H1 (cell line): Measurements from ENCODE around the gene RGS8. TPM values are rescaled to one million over a fixed set of nuclear protein-coding genes. Genes with fewer than 3 reads are reported as not detected.
A peak's percentile ranks its signal among the peaks of the same experiment; 100 is the strongest.

Experiments used
- CTCF ChIA-PET: fragments of 300-600 bp; sonication (Branson Sonifier 250); formaldehyde crosslinking; loops from one replicate; lab custom pipeline; 2021; ENCODE audit not compliant: partially characterized antibody; lab: Charles Lee
- POLR2A ChIA-PET: fragments of 300-600 bp; sonication (Branson Sonifier 250); formaldehyde crosslinking; loops from one replicate; lab custom pipeline; 2021; ENCODE audit warnings: inconsistent platforms; ENCODE audit not compliant: partially characterized antibody; lab: Charles Lee
- DNase-seq, 2 experiments: peaks; one replicate each; pipeline versions ENCODE4 v3.0.0 to v3.0.0-alpha.2; 2010 to 2022; ENCODE audit warnings: low spot score in 2 of 2, low read depth in 1 of 2, mixed read lengths in 1 of 2
- FAIRE-seq: peaks from 2 replicates; lab custom pipeline; 2011; peaks lifted over from hg19 to GRCh38; lab: Jason Lieb, UNC
- H2AFZ ChIP-seq: 2 replicates; pipeline ENCODE4 v1.8.1; 2012; ENCODE audit warnings: low read length, inconsistent platforms
- H2AK5ac ChIP-seq: 2 replicates; pipeline ENCODE4 v1.6.1; 2013; ENCODE audit warnings: low read depth, low read length
- H2BK120ac ChIP-seq: replicated peaks from 2 replicates; pipeline ENCODE3; 2013; ENCODE audit warnings: low read depth, low read length, inconsistent platforms
- H2BK12ac ChIP-seq: 2 replicates; pipeline ENCODE4 v1.6.1; 2013; ENCODE audit warnings: low read depth, low read length
- H2BK15ac ChIP-seq: 2 replicates; pipeline ENCODE4 v1.6.1; 2013; ENCODE audit warnings: low read length
- H2BK20ac ChIP-seq: 2 replicates; pipeline ENCODE4 v1.6.1; 2013; ENCODE audit warnings: low read length
- H2BK5ac ChIP-seq: 2 replicates; pipeline ENCODE4 v1.6.1; 2013; ENCODE audit warnings: low read depth, low read length
- H3K14ac ChIP-seq: 2 replicates; pipeline ENCODE4 v1.6.1; 2013; ENCODE audit warnings: inconsistent platforms; ENCODE audit not compliant: insufficient read length
- H3K18ac ChIP-seq: 2 replicates; pipeline ENCODE4 v1.6.1; 2013; ENCODE audit warnings: low read length; ENCODE audit errors: extremely low read depth
- H3K23ac ChIP-seq: 2 replicates; pipeline ENCODE4 v1.6.1; 2013; ENCODE audit warnings: inconsistent platforms; ENCODE audit not compliant: insufficient read length
- H3K23me2 ChIP-seq: 2 replicates; pipeline ENCODE4 v1.6.1; 2013; ENCODE audit warnings: low read depth, low read length
- H3K27ac ChIP-seq: 2 replicates; pipeline ENCODE4 v1.6.1; 2011; ENCODE audit warnings: low read depth, low read length, inconsistent platforms
- H3K27me3 ChIP-seq, 4 experiments: replicated peaks in 1 of 4; 1 replicate in 1 of 4; 2 replicates in 3 of 4; pipeline versions ENCODE4 v1.6.1 to v1.8.1; 2011 to 2013; ENCODE audit warnings: low read length in 3 of 4, mild to moderate bottlenecking in 3 of 4, inconsistent platforms in 2 of 4, mixed read lengths in 2 of 4, moderate library complexity in 1 of 4; ENCODE audit not compliant: control insufficient read depth in 3 of 4, insufficient read depth in 3 of 4; ENCODE audit errors: extremely low read depth in 1 of 4
- H3K36me3 ChIP-seq, 4 experiments: 2 replicates each; pipeline versions ENCODE4 v1.6.1 to v1.8.1; 2011 to 2013; ENCODE audit warnings: mild to moderate bottlenecking in 4 of 4, low read length in 3 of 4, moderate library complexity in 2 of 4, control low read depth in 1 of 4, inconsistent platforms in 1 of 4; ENCODE audit not compliant: insufficient read depth in 4 of 4, control insufficient read depth in 2 of 4
- H3K4ac ChIP-seq: replicated peaks from 2 replicates; pipeline ENCODE3; 2013; ENCODE audit warnings: low read length, low read depth, mixed read lengths, inconsistent platforms; ENCODE audit not compliant: insufficient read length
- H3K4me1 ChIP-seq, 4 experiments: replicated peaks in 1 of 4; 1 replicate in 1 of 4; 2 replicates in 3 of 4; pipeline versions ENCODE4 v1.6.1 to v1.8.1; 2011 to 2013; ENCODE audit warnings: low read length in 3 of 4, inconsistent platforms in 2 of 4, mixed read lengths in 1 of 4; ENCODE audit not compliant: insufficient read depth in 4 of 4, control insufficient read depth in 3 of 4
- H3K4me2 ChIP-seq, 2 experiments: 2 replicates each; pipeline versions ENCODE4 v1.6.1 to v1.8.1; 2011 to 2013; ENCODE audit warnings: low read depth in 2 of 2, low read length in 2 of 2, control low read depth in 1 of 2, inconsistent platforms in 1 of 2, mild to moderate bottlenecking in 1 of 2; ENCODE audit not compliant: insufficient read depth in 1 of 2
- H3K4me3 ChIP-seq, 4 experiments: fragments of 200-600, 300-600 bp in 1 of 4; sonication (generic), shearing (Covaris generic), sonication (Bioruptor Twin) in 1 of 4; 2 replicates each; pipeline versions ENCODE4 v1.5.1 to v1.8.1; 2011 to 2016; ENCODE audit warnings: low read length in 4 of 4, low read depth in 3 of 4, control low read depth in 2 of 4, inconsistent platforms in 2 of 4, mild to moderate bottlenecking in 2 of 4, mixed read lengths in 1 of 4, moderate library complexity in 1 of 4; ENCODE audit not compliant: insufficient read depth in 2 of 4; ENCODE audit errors: extremely low read depth in 1 of 4
- H3K56ac ChIP-seq: replicated peaks from 2 replicates; pipeline ENCODE3; 2013; ENCODE audit warnings: low read depth, mild to moderate bottlenecking, mixed read lengths, low read length, inconsistent platforms; ENCODE audit not compliant: insufficient read length
- H3K79me1 ChIP-seq: 2 replicates; pipeline ENCODE4 v1.6.1; 2013; ENCODE audit warnings: low read depth, low read length, control low read depth
- H3K79me2 ChIP-seq, 2 experiments: 2 replicates each; pipeline versions ENCODE4 v1.6.1 to v1.8.1; 2012 to 2013; ENCODE audit warnings: low read length in 2 of 2, mild to moderate bottlenecking in 2 of 2, inconsistent platforms in 1 of 2; ENCODE audit not compliant: insufficient read depth in 2 of 2, control insufficient read depth in 1 of 2
- H3K9ac ChIP-seq, 4 experiments: replicated peaks in 1 of 4; 1 replicate in 1 of 4; 2 replicates in 3 of 4; pipeline versions ENCODE4 v1.6.1 to v1.8.1; 2011 to 2013; ENCODE audit warnings: low read depth in 3 of 4, low read length in 3 of 4, control low read depth in 2 of 4, mild to moderate bottlenecking in 2 of 4, moderate library complexity in 2 of 4, inconsistent platforms in 1 of 4; ENCODE audit errors: extremely low read depth in 1 of 4
- H3K9me3 ChIP-seq, 2 experiments: 2 replicates each; pipeline versions ENCODE4 v1.6.1 to v1.8.1; 2012 to 2013; ENCODE audit warnings: mild to moderate bottlenecking in 2 of 2, moderate library complexity in 2 of 2, control low read depth in 1 of 2, inconsistent platforms in 1 of 2, low read depth in 1 of 2, low read length in 1 of 2, mixed read lengths in 1 of 2; ENCODE audit not compliant: insufficient read depth in 2 of 2
- H4K20me1 ChIP-seq, 2 experiments: replicated peaks in 1 of 2; 2 replicates each; pipeline versions ENCODE3 to v1.8.1; 2011 to 2013; ENCODE audit warnings: inconsistent platforms in 2 of 2, low read length in 2 of 2, mild to moderate bottlenecking in 1 of 2; ENCODE audit not compliant: insufficient read depth in 2 of 2, control insufficient read depth in 1 of 2
- H4K5ac ChIP-seq: 2 replicates; pipeline ENCODE4 v1.6.1; 2013; ENCODE audit warnings: low read length, low read depth, mixed read lengths, inconsistent platforms; ENCODE audit not compliant: insufficient read length
- H4K8ac ChIP-seq: 2 replicates; pipeline ENCODE4 v1.8.0; 2013; ENCODE audit warnings: mild to moderate bottlenecking, moderate library complexity, low read length, inconsistent platforms; ENCODE audit not compliant: insufficient read depth; ENCODE audit errors: extremely low read depth
- H4K91ac ChIP-seq: replicated peaks from 2 replicates; pipeline ENCODE3; 2013; ENCODE audit warnings: low read length, mixed read lengths, inconsistent platforms; ENCODE audit not compliant: insufficient read length
- BACH1 ChIP-seq: IDR thresholded peaks from 2 replicates; pipeline ENCODE4 v1.6.1; 2012; ENCODE audit warnings: low read length, improper control_type of control experiment
- CREB1 ChIP-seq: IDR thresholded peaks from 2 replicates; pipeline ENCODE4 v1.6.1; 2012; ENCODE audit warnings: inconsistent platforms
- HDAC6 ChIP-seq: IDR thresholded peaks from one replicate; pipeline ENCODE4 v1.7.1; 2012; ENCODE audit warnings: low read depth, mild to moderate bottlenecking, inconsistent platforms, low read length, moderate library complexity
- NRF1 ChIP-seq: IDR thresholded peaks from 2 replicates; pipeline ENCODE4 v1.6.1; 2011; ENCODE audit warnings: mild to moderate bottlenecking, low read depth, low read length, improper control_type of control experiment
- RAD21 ChIP-seq, 2 experiments: IDR thresholded peaks in 1 of 2; conservative IDR thresholded peaks in 1 of 2; 2 replicates each; pipeline ENCODE4 v1.6.1; 2011; ENCODE audit warnings: low read depth in 2 of 2, low read length in 2 of 2, improper control_type of control experiment in 1 of 2, inconsistent platforms in 1 of 2, mild to moderate bottlenecking in 1 of 2, moderate library complexity in 1 of 2
- WGBS, 2 experiments: shearing (Covaris generic) in 1 of 2; methylation state at CpG; one replicate each; pipeline versions ENCODE4 v1.1.6 to v1.1.7; 2013 to 2015; ENCODE audit warnings: low lambda C conversion rate in 2 of 2, mixed read lengths in 2 of 2, inconsistent platforms in 1 of 2, low coverage in 1 of 2, missing lambda C conversion rate in 1 of 2; ENCODE audit not compliant: insufficient replicate concordance in 2 of 2, insufficient coverage in 1 of 2, insufficient read length in 1 of 2; ENCODE audit errors: extremely low coverage in 1 of 2, missing lambda C conversion rate in 1 of 2; 5-methylcytosine and 5-hydroxymethylcytosine counted together
- polyA plus RNA-seq, 7 experiments: library from polyadenylated mRNA; depleted of rRNA in 3 of 7; stranded (reverse) in 5 of 7; unstranded in 2 of 7; fragments of >200 nt in 5 of 7; fragments of 200-250 nt in 2 of 7; gene quantifications; 1 replicate in 5 of 7; 2 replicates in 1 of 7; 4 replicates in 1 of 7; pipeline versions ENCODE4 v1.2.1 to v1.2.3, GENCODE V29; 2011 to 2013; ENCODE audit warnings: missing spikeins in 2 of 7, mixed read lengths in 2 of 7
- total RNA-seq: library from RNA; stranded (reverse); fragmentation: NEBNext Ultra II Directional; extraction: Animal tissue kit (Norgen Biotek cat#: 25700); gene quantifications from 2 replicates; pipeline ENCODE4 v1.2.1, GENCODE V29; 2021
- TF ChIP-seq, protein P1 (sequence below): IDR thresholded peaks from 2 replicates; pipeline ENCODE4 v1.6.1; 2011; ENCODE audit warnings: low read depth, mild to moderate bottlenecking, low read length; ENCODE audit not compliant: insufficient read depth

RGS8 gene
- total and polyA plus RNA-seq, 2 of the 8 experiments (the other 6 are each of a cell fraction or from before 2014, with no cell fraction given), result 0.13 to 0.23 TPM

DNA sequence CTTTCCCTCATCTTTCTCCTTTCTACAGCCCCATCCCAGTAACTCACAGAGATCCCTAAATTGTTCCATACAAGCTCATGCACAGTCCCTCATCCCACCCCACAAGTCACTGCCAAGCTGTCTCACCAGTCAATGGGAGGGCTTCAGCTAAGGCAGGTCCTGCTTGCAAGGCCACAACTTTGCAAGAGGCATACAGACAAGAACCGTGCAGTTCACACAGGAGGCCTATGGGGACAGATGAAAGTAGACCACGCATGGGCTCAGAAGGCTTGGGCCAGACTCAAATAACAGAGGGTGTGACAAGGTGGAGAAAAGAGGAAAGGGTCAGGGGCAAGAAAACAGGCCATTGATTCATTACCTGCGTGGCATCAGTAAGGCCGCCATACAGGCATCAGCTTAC, 15.1 kb downstream of the RGS8 start:
- Histone ChIP-seq H4K8ac (no peak overlapping the region), H3K4me1 (peaks cover 6 to 27% (median 15%) of the 10 kb centered on the region in 4 experiments), H2BK15ac (0 out of 2 replicates have a peak overlapping the region, but pooled peaks have one; percentile 10), H3K79me2 (no peaks in the 10 kb centered on the region), H2AK5ac (0 out of 2 replicates have a peak overlapping the region, but pooled peaks have one; percentile 29), H3K4ac (no peak overlapping the region), H3K14ac (no peak overlapping the region), H4K20me1 (no peaks in the 10 kb centered on the region), H3K36me3 (no peaks in the 10 kb centered on the region), H3K27ac (no peak overlapping the region), H2AFZ (no peak overlapping the region), H2BK20ac (peak overlapping the region; percentile 91), H3K23ac (no peak overlapping the region), H3K4me2 (no peak overlapping the region), H3K18ac (peak overlapping the region; percentile 20; the same call in 1 of the 2 replicates), H3K56ac (no peak overlapping the region), H3K79me1 (no peaks in the 10 kb centered on the region), H2BK12ac (peak overlapping the region; percentile 69), H4K5ac (no peak overlapping the region), H3K9ac (no peak overlapping the region), H2BK5ac (peak overlapping the region; percentile 21; the same call in 1 of the 2 replicates), H3K23me2 (no peaks in the 10 kb centered on the region), H3K4me3 (no peak overlapping the region), H3K27me3 (peaks cover 0 to 4% (median 1%) of the 10 kb centered on the region in 4 experiments; a peak in 3 of 7 replicates), H2BK120ac (no peak overlapping the region), H3K9me3 (no peaks in the 10 kb centered on the region), H4K91ac (no peak overlapping the region)
- FAIRE-seq (no peak), DNase-seq (no peak)
- 80% methylated on average over 4 of the region's 4 CpGs; no CpG with 5 or more reads in 1 of the 2 experiments for WGBS, 2 experiments
- ChIA-PET POLR2A (interaction anchor here (1.2 to 1.3 kb wide), 2 partner anchors 34 to 53 kb away, joined by 3 read pairs; no protein-coding TSS in a partner anchor), CTCF (interaction anchor here (1.0 to 4.1 kb wide), 3 partner anchors 57 to 70 kb away, joined by 3 to 28 read pairs (median 3); no protein-coding TSS in a partner anchor)
- TF ChIP-seq HDAC6 (no peak), BACH1 (no peak), NRF1 (no peak), RAD21 (IDR thresholded peaks at IDR 0.05 in 1 of 2, conservative IDR thresholded peaks at IDR 0.05 in 1 of 2; ENCODE audit: low read depth in 2 of 2, low read length in 2 of 2) (no peak), CREB1 (no peak)
- TF ChIP-seq, protein P1, sequence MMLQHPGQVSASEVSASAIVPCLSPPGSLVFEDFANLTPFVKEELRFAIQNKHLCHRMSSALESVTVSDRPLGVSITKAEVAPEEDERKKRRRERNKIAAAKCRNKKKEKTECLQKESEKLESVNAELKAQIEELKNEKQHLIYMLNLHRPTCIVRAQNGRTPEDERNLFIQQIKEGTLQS, result no peak
